H1 (cell line): Measurements from ENCODE around the gene WDR81. TPM values are rescaled to one million over a fixed set of nuclear protein-coding genes. Genes with fewer than 3 reads are reported as not detected.

Source experiments
- CTCF ChIA-PET: fragments of 300-600 bp; sonication (Branson Sonifier 250); formaldehyde crosslinking; loops from one replicate; lab custom pipeline; 2021; ENCODE audit not compliant: partially characterized antibody; lab: Charles Lee
- POLR2A ChIA-PET: fragments of 300-600 bp; sonication (Branson Sonifier 250); formaldehyde crosslinking; loops from one replicate; lab custom pipeline; 2021; ENCODE audit warnings: inconsistent platforms; ENCODE audit not compliant: partially characterized antibody; lab: Charles Lee
- DNase-seq, 2 experiments: peaks; one replicate each; pipeline versions ENCODE4 v3.0.0 to v3.0.0-alpha.2; 2010 to 2022; ENCODE audit warnings: low spot score in 2 of 2, low read depth in 1 of 2, mixed read lengths in 1 of 2
- FAIRE-seq: peaks from 2 replicates; lab custom pipeline; 2011; peaks lifted over from hg19 to GRCh38; lab: Jason Lieb, UNC
- H2AFZ ChIP-seq: 2 replicates; pipeline ENCODE4 v1.8.1; 2012; ENCODE audit warnings: low read length, inconsistent platforms
- H2AK5ac ChIP-seq: 2 replicates; pipeline ENCODE4 v1.6.1; 2013; ENCODE audit warnings: low read depth, low read length
- H2BK120ac ChIP-seq: replicated peaks from 2 replicates; pipeline ENCODE3; 2013; ENCODE audit warnings: low read depth, low read length, inconsistent platforms
- H2BK12ac ChIP-seq: 2 replicates; pipeline ENCODE4 v1.6.1; 2013; ENCODE audit warnings: low read depth, low read length
- H2BK15ac ChIP-seq: 2 replicates; pipeline ENCODE4 v1.6.1; 2013; ENCODE audit warnings: low read length
- H2BK20ac ChIP-seq: 2 replicates; pipeline ENCODE4 v1.6.1; 2013; ENCODE audit warnings: low read length
- H2BK5ac ChIP-seq: 2 replicates; pipeline ENCODE4 v1.6.1; 2013; ENCODE audit warnings: low read depth, low read length
- H3K14ac ChIP-seq: 2 replicates; pipeline ENCODE4 v1.6.1; 2013; ENCODE audit warnings: inconsistent platforms; ENCODE audit not compliant: insufficient read length
- H3K18ac ChIP-seq: 2 replicates; pipeline ENCODE4 v1.6.1; 2013; ENCODE audit warnings: low read length; ENCODE audit errors: extremely low read depth
- H3K23ac ChIP-seq: 2 replicates; pipeline ENCODE4 v1.6.1; 2013; ENCODE audit warnings: inconsistent platforms; ENCODE audit not compliant: insufficient read length
- H3K23me2 ChIP-seq: 2 replicates; pipeline ENCODE4 v1.6.1; 2013; ENCODE audit warnings: low read depth, low read length
- H3K27ac ChIP-seq: 2 replicates; pipeline ENCODE4 v1.6.1; 2011; ENCODE audit warnings: low read depth, low read length, inconsistent platforms
- H3K27me3 ChIP-seq, 4 experiments: replicated peaks in 1 of 4; 1 replicate in 1 of 4; 2 replicates in 3 of 4; pipeline versions ENCODE4 v1.6.1 to v1.8.1; 2011 to 2013; ENCODE audit warnings: low read length in 3 of 4, mild to moderate bottlenecking in 3 of 4, inconsistent platforms in 2 of 4, mixed read lengths in 2 of 4, moderate library complexity in 1 of 4; ENCODE audit not compliant: control insufficient read depth in 3 of 4, insufficient read depth in 3 of 4; ENCODE audit errors: extremely low read depth in 1 of 4
- H3K36me3 ChIP-seq, 4 experiments: 2 replicates each; pipeline versions ENCODE4 v1.6.1 to v1.8.1; 2011 to 2013; ENCODE audit warnings: mild to moderate bottlenecking in 4 of 4, low read length in 3 of 4, moderate library complexity in 2 of 4, control low read depth in 1 of 4, inconsistent platforms in 1 of 4; ENCODE audit not compliant: insufficient read depth in 4 of 4, control insufficient read depth in 2 of 4
- H3K4ac ChIP-seq: replicated peaks from 2 replicates; pipeline ENCODE3; 2013; ENCODE audit warnings: low read length, low read depth, mixed read lengths, inconsistent platforms; ENCODE audit not compliant: insufficient read length
- H3K4me1 ChIP-seq, 4 experiments: replicated peaks in 1 of 4; 1 replicate in 1 of 4; 2 replicates in 3 of 4; pipeline versions ENCODE4 v1.6.1 to v1.8.1; 2011 to 2013; ENCODE audit warnings: low read length in 3 of 4, inconsistent platforms in 2 of 4, mixed read lengths in 1 of 4; ENCODE audit not compliant: insufficient read depth in 4 of 4, control insufficient read depth in 3 of 4
- H3K4me2 ChIP-seq, 2 experiments: 2 replicates each; pipeline versions ENCODE4 v1.6.1 to v1.8.1; 2011 to 2013; ENCODE audit warnings: low read depth in 2 of 2, low read length in 2 of 2, control low read depth in 1 of 2, inconsistent platforms in 1 of 2, mild to moderate bottlenecking in 1 of 2; ENCODE audit not compliant: insufficient read depth in 1 of 2
- H3K4me3 ChIP-seq, 4 experiments: fragments of 200-600, 300-600 bp in 1 of 4; sonication (generic), shearing (Covaris generic), sonication (Bioruptor Twin) in 1 of 4; 2 replicates each; pipeline versions ENCODE4 v1.5.1 to v1.8.1; 2011 to 2016; ENCODE audit warnings: low read length in 4 of 4, low read depth in 3 of 4, control low read depth in 2 of 4, inconsistent platforms in 2 of 4, mild to moderate bottlenecking in 2 of 4, mixed read lengths in 1 of 4, moderate library complexity in 1 of 4; ENCODE audit not compliant: insufficient read depth in 2 of 4; ENCODE audit errors: extremely low read depth in 1 of 4
- H3K56ac ChIP-seq: replicated peaks from 2 replicates; pipeline ENCODE3; 2013; ENCODE audit warnings: low read depth, mild to moderate bottlenecking, mixed read lengths, low read length, inconsistent platforms; ENCODE audit not compliant: insufficient read length
- H3K79me1 ChIP-seq: 2 replicates; pipeline ENCODE4 v1.6.1; 2013; ENCODE audit warnings: low read depth, low read length, control low read depth
- H3K79me2 ChIP-seq, 2 experiments: 2 replicates each; pipeline versions ENCODE4 v1.6.1 to v1.8.1; 2012 to 2013; ENCODE audit warnings: low read length in 2 of 2, mild to moderate bottlenecking in 2 of 2, inconsistent platforms in 1 of 2; ENCODE audit not compliant: insufficient read depth in 2 of 2, control insufficient read depth in 1 of 2
- H3K9ac ChIP-seq, 4 experiments: replicated peaks in 1 of 4; 1 replicate in 1 of 4; 2 replicates in 3 of 4; pipeline versions ENCODE4 v1.6.1 to v1.8.1; 2011 to 2013; ENCODE audit warnings: low read depth in 3 of 4, low read length in 3 of 4, control low read depth in 2 of 4, mild to moderate bottlenecking in 2 of 4, moderate library complexity in 2 of 4, inconsistent platforms in 1 of 4; ENCODE audit errors: extremely low read depth in 1 of 4
- H3K9me3 ChIP-seq, 2 experiments: 2 replicates each; pipeline versions ENCODE4 v1.6.1 to v1.8.1; 2012 to 2013; ENCODE audit warnings: mild to moderate bottlenecking in 2 of 2, moderate library complexity in 2 of 2, control low read depth in 1 of 2, inconsistent platforms in 1 of 2, low read depth in 1 of 2, low read length in 1 of 2, mixed read lengths in 1 of 2; ENCODE audit not compliant: insufficient read depth in 2 of 2
- H4K20me1 ChIP-seq, 2 experiments: replicated peaks in 1 of 2; 2 replicates each; pipeline versions ENCODE3 to v1.8.1; 2011 to 2013; ENCODE audit warnings: inconsistent platforms in 2 of 2, low read length in 2 of 2, mild to moderate bottlenecking in 1 of 2; ENCODE audit not compliant: insufficient read depth in 2 of 2, control insufficient read depth in 1 of 2
- H4K5ac ChIP-seq: 2 replicates; pipeline ENCODE4 v1.6.1; 2013; ENCODE audit warnings: low read length, low read depth, mixed read lengths, inconsistent platforms; ENCODE audit not compliant: insufficient read length
- H4K8ac ChIP-seq: 2 replicates; pipeline ENCODE4 v1.8.0; 2013; ENCODE audit warnings: mild to moderate bottlenecking, moderate library complexity, low read length, inconsistent platforms; ENCODE audit not compliant: insufficient read depth; ENCODE audit errors: extremely low read depth
- H4K91ac ChIP-seq: replicated peaks from 2 replicates; pipeline ENCODE3; 2013; ENCODE audit warnings: low read length, mixed read lengths, inconsistent platforms; ENCODE audit not compliant: insufficient read length
- ASH2L ChIP-seq: fragments of 200-600, 300-600 bp; sonication (generic); IDR thresholded peaks from one replicate; pipeline ENCODE4 v1.7.1; 2017; ENCODE audit warnings: low read length
- CTBP2 ChIP-seq: IDR thresholded peaks from 2 replicates; pipeline ENCODE4 v1.7.0; 2011; ENCODE audit warnings: borderline replicate concordance, mild to moderate bottlenecking, moderate library complexity, mixed read lengths, low read length; ENCODE audit not compliant: insufficient read depth, insufficient read length
- E2F6 ChIP-seq: IDR thresholded peaks from 2 replicates; pipeline ENCODE4 v1.6.1; 2012; ENCODE audit warnings: inconsistent platforms
- EGR1 ChIP-seq: IDR thresholded peaks from 2 replicates; pipeline ENCODE4 v1.6.1; 2011; ENCODE audit warnings: low read depth, low read length, borderline replicate concordance
- EP300 ChIP-seq, 2 experiments: IDR thresholded peaks; 1 replicate in 1 of 2; 2 replicates in 1 of 2; pipeline ENCODE4 v1.6.1; 2011 to 2012; ENCODE audit warnings: low read depth in 2 of 2, low read length in 2 of 2, mild to moderate bottlenecking in 2 of 2, borderline replicate concordance in 1 of 2, inconsistent platforms in 1 of 2, moderate library complexity in 1 of 2
- GTF2F1 ChIP-seq: IDR thresholded peaks from 2 replicates; pipeline ENCODE4 v1.6.1; 2012; ENCODE audit warnings: low read depth, low read length, improper control_type of control experiment, borderline replicate concordance
- KDM5A ChIP-seq: fragments of 200-600 bp; IDR thresholded peaks from 2 replicates; pipeline ENCODE4 v1.7.1; 2012; ENCODE audit warnings: mild to moderate bottlenecking, low read length, inconsistent platforms, mixed read lengths
- NANOG ChIP-seq: IDR thresholded peaks from 2 replicates; pipeline ENCODE4 v1.6.1; 2011; ENCODE audit warnings: low read length, low read depth, mild to moderate bottlenecking, inconsistent platforms; ENCODE audit not compliant: insufficient read depth, poor library complexity, severe bottlenecking
- POLR2A ChIP-seq, 2 experiments: IDR thresholded peaks; 1 replicate in 1 of 2; 2 replicates in 1 of 2; pipeline ENCODE4 v1.6.1; 2011; ENCODE audit warnings: low read depth in 2 of 2, low read length in 2 of 2, mild to moderate bottlenecking in 2 of 2; ENCODE audit errors: control extremely low read depth in 1 of 2
- POU5F1 ChIP-seq: IDR thresholded peaks from 2 replicates; pipeline ENCODE4 v1.6.1; 2011; ENCODE audit warnings: low read depth, mild to moderate bottlenecking, low read length, moderate library complexity
- SP4 ChIP-seq: IDR thresholded peaks from 2 replicates; pipeline ENCODE4 v1.6.1; 2012; ENCODE audit warnings: low read length, inconsistent platforms
- TAF7 ChIP-seq: optimal IDR thresholded peaks from 2 replicates; pipeline ENCODE3; 2011; ENCODE audit warnings: low read depth, mild to moderate bottlenecking, inconsistent platforms, low read length, moderate library complexity, borderline replicate concordance
- TEAD4 ChIP-seq: IDR thresholded peaks from 2 replicates; pipeline ENCODE4 v1.6.1; 2012; ENCODE audit warnings: low read depth, low read length, inconsistent platforms, mixed read lengths
- WGBS, 2 experiments: shearing (Covaris generic) in 1 of 2; methylation state at CpG; one replicate each; pipeline versions ENCODE4 v1.1.6 to v1.1.7; 2013 to 2015; ENCODE audit warnings: low lambda C conversion rate in 2 of 2, mixed read lengths in 2 of 2, inconsistent platforms in 1 of 2, low coverage in 1 of 2, missing lambda C conversion rate in 1 of 2; ENCODE audit not compliant: insufficient replicate concordance in 2 of 2, insufficient coverage in 1 of 2, insufficient read length in 1 of 2; ENCODE audit errors: extremely low coverage in 1 of 2, missing lambda C conversion rate in 1 of 2; 5-methylcytosine and 5-hydroxymethylcytosine counted together
- polyA plus RNA-seq, 7 experiments: library from polyadenylated mRNA; depleted of rRNA in 3 of 7; stranded (reverse) in 5 of 7; unstranded in 2 of 7; fragments of >200 nt in 5 of 7; fragments of 200-250 nt in 2 of 7; gene quantifications; 1 replicate in 5 of 7; 2 replicates in 1 of 7; 4 replicates in 1 of 7; pipeline versions ENCODE4 v1.2.1 to v1.2.3, GENCODE V29; 2011 to 2013; ENCODE audit warnings: missing spikeins in 2 of 7, mixed read lengths in 2 of 7
- total RNA-seq: library from RNA; stranded (reverse); fragmentation: NEBNext Ultra II Directional; extraction: Animal tissue kit (Norgen Biotek cat#: 25700); gene quantifications from 2 replicates; pipeline ENCODE4 v1.2.1, GENCODE V29; 2021

Gene WDR81
- total and polyA plus RNA-seq, 2 of the 8 experiments (the other 6 are each of a cell fraction or from before 2014, with no cell fraction given): 9.1 to 12.3 TPM

- no peak overlapping the region for H2BK20ac ChIP-seq
- H3K23me2 ChIP-seq: peaks cover 8% of the 10 kb centered on the region; the same call in 1 of the 2 replicates
- no peak overlapping the region for H3K27ac ChIP-seq
- no peak overlapping the region for H2AFZ ChIP-seq
- 94% methylated on average over 21 of the region's 21 CpGs; no CpG with 5 or more reads in 1 of the 2 experiments for WGBS, 2 experiments
- H3K79me2 ChIP-seq: no peaks in the 10 kb centered on the region; a peak in 1 of 4 replicates
- no peak overlapping the region for H3K4me3 ChIP-seq
- no peak overlapping the region for H3K9ac ChIP-seq
- H4K91ac ChIP-seq: no peak overlapping the region
- no peak overlapping the region for H3K56ac ChIP-seq
- ChIA-PET CTCF (interaction anchor here (0.8 to 7.1 kb wide), 8 partner anchors 6 to 136 kb away, joined by 3 to 34 read pairs (median 4); no protein-coding TSS in a partner anchor), POLR2A (interaction anchor here (1.3 to 4.2 kb wide), 4 partner anchors 9 to 35 kb away, joined by 3 to 16 read pairs (median 6); partner anchors contain the start of genes SERPINF1 and TLCD2)
- no peak overlapping the region for H3K18ac ChIP-seq
- no peak overlapping the region for H4K5ac ChIP-seq
- no peak for FAIRE-seq
- peaks cover 0 to 7% of the 10 kb centered on the region in 2 experiments for H4K20me1 ChIP-seq
- no peak overlapping the region for H2BK15ac ChIP-seq
- H4K8ac ChIP-seq: no peak overlapping the region
- H2BK120ac ChIP-seq: no peak overlapping the region
- no peaks in the 10 kb centered on the region for H3K9me3 ChIP-seq
- H3K14ac ChIP-seq: no peak overlapping the region
- H3K4me1 ChIP-seq: peaks cover 0 to 5% (median 3%) of the 10 kb centered on the region in 4 experiments; a peak in 5 of 7 replicates
- H3K36me3 ChIP-seq: no peaks in the 10 kb centered on the region; a peak in 3 of 8 replicates
- no peak overlapping the region for H3K4ac ChIP-seq
- DNase-seq: no peak
- H2BK5ac ChIP-seq: no peak overlapping the region
- H3K27me3 ChIP-seq: 0 out of 7 replicates have a peak, but pooled peaks cover 0 to 2% (median 0%) of the 10 kb centered on the region in 4 experiments
- no peak overlapping the region for H3K4me2 ChIP-seq
- H2AK5ac ChIP-seq: no peak overlapping the region
- H3K79me1 ChIP-seq: peaks cover 4% of the 10 kb centered on the region; the same call in 1 of the 2 replicates
- H3K23ac ChIP-seq: no peak overlapping the region
- H2BK12ac ChIP-seq: no peak overlapping the region
- TF ChIP-seq POU5F1 (no peak), POLR2A (IDR thresholded peaks at IDR 0.05; ENCODE audit: control extremely low read depth in 1 of 2, low read depth in 2 of 2, low read length in 2 of 2) (no peak), E2F6 (no peak), ASH2L (no peak), TEAD4 (no peak), KDM5A (no peak), EP300 (IDR thresholded peaks at IDR 0.05; ENCODE audit: borderline replicate concordance in 1 of 2, low read depth in 2 of 2, low read length in 2 of 2) (no peak), NANOG (no peak), EGR1 (no peak), GTF2F1 (no peak), SP4 (no peak), CTBP2 (no peak), TAF7 (no peak)
These were observed 2.8 kb downstream of the WDR81 start for GRCh38 chr17:1727258-1727789.
